Stimulated activated CD4-positive, alpha-beta T cell treated with anti-CD3 and anti-CD28 coated beads, Interleukin-2, amount 100 ng/mL, for 48 hours (primary cell): ENCODE data around the gene IGSF11.
"Not testable (repeated sequence)": the region's sequence is repeated elsewhere in the genome, so short reads cannot be mapped to it uniquely, and the experiment has no call there.

Source experiments
- DNase-seq, 2 donors: peaks; one replicate each; pipeline ENCODE4 v3.0.0-alpha.2; 2020

The IGSF11 gene

DNA sequence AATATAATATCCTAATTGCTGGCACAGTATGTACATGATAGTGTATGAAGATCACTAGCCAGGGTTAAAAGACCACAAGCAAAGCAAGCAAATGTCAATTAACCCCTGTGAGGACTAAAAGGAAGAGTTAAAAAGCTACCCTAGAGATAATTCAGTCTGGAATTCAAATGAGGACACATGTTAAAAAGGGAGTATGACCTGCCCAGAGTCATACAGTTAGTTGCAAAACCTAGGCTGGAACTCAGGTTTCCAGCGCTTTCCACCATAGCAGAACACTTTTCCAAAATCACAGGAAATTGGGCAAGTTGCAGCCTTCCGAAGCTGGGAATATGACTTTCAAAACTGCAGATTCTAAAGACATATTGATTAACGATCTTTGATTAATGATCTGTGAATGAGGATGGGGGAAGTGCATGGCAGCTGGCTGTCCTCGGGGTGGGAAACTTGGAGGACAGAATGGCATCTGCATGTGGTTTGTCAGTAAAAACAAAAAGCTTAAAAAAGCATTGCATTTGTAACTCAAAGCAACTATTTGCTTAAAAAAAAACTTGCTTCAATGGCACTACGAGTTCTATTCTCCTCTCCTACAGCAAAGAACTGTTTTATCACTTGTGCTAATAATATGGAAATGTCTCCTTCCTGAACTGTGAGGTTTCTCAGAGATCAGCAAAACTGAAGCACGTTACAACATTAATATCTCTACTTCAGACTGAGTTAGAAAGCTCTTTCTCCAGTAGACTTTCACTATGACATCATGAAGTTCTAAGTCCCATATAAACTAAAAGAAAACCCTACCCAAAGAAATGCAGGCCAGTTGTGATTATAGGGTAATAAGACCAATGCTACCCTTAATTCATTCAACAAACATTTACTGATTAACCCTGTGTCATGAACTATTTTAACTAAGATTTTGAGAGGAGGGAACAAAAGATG is 46.2 kb downstream of the IGSF11 start:
- no peak for DNase-seq

DNA sequence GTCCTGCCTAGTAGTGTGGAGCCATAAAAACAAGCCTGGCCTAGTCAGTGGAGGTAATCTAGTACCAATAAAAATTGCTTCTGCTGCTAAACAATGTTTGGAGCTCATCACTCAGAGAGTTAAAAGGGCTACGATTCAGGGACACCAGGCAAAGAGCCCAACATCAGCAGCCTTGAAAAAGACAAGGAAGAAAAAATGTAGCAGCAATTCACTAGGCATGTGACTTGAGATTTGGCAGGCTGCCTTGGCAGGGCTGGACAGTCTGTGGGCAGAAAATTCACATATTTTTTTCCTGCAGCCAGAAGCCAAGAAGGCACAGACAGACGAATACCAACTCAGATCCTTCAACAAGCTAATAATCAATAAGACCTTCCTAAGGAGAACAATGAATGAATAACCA is 47.2 kb downstream of the IGSF11 start:
- no peak for DNase-seq

DNA sequence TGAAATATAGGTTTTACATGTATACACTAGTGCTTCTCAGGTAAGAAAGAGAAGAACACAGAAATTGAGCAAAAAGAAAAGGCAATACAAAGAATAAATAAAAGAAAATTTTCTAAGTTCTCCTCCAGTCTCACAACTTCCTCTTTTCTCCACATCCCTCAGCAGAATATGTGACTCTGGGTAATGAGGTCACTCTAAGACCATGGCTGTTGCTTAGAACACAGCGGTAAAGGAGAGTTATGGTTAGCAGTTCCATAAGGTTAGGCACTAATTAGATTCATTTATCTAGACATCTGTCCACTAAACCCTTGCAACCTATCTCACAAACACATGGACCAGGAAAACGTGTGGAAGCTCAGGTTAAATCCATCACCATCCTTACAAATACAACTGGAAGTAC is 47.9 kb downstream of the IGSF11 start:
- no peak for DNase-seq

DNA sequence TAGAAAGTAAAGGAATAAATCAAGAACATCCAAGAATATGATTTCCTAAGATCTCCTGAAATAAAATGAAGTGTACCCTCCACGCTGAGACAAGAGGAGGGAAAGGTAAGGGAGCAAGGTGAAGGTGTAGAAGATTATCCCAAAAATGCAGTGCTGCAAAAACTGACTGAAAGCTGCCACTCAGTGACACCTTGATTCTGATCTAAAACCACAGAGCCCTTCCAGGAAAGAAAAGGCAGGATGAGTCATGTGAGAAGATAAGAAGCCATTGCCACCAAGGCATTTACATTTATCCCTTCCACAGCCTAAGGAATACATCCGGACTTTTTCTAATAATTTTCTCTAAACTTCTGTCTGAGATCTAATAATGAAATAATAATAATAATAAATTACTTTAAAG is 49.9 kb downstream of the IGSF11 start:
- no peak for DNase-seq

DNA sequence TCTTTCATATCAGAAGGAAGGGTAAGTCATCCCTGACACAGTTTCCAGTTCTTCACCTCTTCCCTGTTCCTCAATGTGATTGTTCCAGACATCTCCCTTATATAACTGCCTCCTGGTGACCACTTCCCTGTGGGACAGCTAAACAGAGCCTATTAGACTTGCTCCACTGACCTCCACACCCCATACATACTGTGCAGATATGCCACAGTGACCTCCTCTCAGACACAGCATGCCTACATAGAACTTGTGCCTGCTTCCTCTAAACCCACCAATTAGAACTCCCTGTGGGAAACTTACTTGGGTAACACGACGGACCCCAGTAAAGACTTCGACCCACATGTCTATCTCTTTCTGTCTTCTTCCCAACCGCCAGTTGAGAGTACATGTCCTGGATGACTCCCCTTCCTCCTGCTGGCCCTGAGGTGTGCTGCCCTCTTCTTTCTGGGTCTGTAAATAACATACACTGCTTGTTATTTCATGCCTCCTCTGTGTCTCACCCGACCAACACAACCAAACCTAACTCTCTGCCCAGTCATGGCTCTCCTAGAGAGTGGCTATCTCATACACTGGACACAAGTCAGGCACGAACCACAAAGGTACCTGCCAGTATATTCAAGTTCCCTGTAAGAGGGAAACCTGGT is 53.0 kb downstream of the IGSF11 start:
- no peak for DNase-seq

DNA sequence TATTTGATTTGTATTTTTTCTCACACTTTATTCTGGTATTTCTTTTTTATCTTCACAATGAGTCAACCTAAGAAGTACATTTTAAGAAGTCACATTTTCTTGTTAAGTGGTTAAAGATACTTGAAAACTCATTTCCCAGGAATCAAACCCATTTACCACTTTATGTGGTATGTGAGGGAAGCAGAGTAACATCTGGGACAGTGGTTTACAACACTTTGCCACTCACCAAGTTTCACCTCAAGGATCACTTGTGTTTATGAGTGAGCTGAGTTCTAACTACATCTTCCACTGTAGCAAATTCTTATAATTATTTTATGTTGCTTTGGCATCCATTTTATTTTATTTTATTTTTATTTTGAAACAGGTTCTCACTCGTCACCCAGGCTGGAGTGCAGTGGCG is 53.8 kb downstream of the IGSF11 start:
- no peak for DNase-seq

DNA sequence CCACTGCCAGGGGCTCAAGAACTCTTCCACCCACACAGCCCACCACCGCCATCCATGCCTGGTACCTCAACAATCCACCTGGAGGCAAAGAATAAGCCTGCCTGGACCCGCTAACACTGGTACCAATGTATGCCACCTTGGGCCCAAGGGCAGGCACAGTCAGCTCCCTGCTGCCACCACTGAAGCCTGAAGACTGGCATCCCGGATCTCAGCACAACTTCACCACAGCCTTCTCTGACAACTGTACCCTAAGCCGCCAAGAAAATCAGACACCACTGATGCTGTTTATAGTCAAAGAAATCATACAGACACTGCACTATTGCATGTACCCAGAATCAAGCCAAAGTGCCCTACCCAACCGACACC is 56.3 kb downstream of the IGSF11 start:
- DNase-seq, result no peak

DNA sequence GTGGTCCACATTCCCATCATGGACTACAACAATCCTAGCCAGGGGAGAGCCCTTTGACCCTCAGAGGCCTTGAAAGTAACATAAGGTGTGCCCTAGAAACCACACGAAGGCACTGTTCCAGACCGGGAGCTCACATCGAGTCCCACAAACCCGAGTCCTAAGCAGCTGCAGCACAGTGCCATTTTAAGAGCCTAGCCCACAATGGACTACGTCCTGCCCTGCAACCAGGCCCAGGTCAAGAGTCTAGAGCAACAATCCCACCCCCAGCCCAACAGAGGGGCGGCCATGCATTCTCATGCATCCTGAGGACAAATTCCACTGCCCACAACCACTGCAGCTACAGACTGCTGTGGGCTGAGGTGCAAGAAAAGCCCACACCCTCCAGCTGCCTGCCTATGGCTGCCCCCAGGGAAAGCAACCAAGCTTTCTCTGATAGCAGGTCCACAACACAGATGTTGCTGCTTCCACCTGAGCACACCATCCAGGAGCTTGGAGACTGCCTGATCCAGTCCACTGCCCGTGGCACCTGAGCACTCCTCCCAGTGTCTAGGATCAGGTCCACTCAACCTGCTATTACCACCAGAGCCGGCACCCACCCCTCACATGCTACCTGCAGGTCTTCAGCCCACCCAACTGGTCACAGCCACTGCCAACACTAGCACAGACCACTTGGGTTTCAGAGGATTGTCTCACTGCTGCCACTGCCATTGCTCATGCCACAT is 56.8 kb downstream of the IGSF11 start:
- DNase-seq, result no peak

DNA sequence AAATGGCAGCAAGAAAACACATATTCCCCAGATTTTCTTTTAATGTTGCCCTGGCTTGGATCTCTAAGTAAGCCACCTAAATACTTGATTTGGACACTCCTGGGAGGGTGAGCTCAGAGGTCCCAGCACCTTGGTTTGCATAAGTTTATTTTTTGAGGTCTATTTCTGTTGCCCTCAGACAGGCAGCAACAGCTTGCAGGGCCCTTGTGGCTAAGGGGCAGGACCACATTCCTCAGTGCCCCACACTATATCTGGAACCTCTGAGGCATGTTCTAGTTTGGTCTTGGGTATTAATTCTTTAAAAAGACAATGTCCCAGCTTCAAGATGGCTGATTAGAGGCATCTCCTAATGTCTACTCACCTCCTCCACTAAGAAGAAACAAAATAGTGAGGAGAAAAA is 57.5 kb downstream of the IGSF11 start:
- no peak for DNase-seq

DNA sequence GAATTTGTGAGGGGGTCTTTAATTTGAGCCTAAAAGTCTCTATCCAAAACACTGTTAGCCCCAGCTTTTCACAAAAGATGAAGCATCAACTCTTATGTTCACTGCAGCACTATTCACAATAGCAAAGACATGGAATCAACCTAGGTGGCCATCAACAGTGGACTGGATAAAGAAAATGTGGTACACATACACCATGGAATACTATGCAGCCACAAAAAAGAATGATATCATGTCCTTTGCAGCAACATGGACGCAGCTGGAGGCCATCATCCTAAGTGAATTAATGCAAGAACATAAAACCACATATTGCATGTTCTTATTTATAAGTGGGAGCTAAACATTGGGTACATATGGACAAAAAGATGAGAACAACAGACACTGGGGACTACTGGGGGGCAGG is 59.2 kb downstream of the IGSF11 start:
- not testable (repeated sequence) for DNase-seq

DNA sequence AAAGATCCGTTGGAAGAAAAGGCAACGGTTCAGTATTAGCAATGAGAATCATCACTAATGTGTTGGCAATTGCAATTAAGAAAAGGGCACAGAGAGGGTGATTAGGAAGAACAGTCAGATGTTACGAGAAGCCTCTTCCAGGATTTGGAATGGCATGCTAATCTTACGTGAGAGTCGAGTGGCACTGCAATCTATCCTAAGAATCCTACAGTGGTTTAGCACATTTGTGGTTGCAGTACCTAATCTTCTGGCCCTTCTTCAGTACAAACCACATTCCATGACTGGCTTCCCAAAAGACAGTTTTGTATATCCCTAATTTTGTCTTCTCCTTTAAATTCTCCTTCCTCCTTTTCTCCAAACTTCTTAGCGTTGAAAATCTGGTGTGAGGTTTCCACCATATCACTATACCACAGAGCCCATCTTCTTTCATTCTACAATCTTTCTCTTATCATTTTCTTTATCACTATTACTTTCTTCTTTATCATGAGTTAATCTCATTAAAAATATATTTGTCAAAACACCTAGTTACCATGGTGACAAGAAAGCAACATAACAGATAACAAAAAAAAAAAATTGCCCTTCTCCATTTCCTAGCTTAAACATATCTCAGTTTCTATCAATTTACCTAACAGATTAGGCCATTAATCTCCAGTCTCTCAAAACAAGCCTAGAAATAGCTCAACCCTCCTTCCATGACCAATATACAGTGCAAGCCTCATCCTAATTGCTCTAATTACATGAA is 60.1 kb downstream of the IGSF11 start:
- DNase-seq, result no peak

DNA sequence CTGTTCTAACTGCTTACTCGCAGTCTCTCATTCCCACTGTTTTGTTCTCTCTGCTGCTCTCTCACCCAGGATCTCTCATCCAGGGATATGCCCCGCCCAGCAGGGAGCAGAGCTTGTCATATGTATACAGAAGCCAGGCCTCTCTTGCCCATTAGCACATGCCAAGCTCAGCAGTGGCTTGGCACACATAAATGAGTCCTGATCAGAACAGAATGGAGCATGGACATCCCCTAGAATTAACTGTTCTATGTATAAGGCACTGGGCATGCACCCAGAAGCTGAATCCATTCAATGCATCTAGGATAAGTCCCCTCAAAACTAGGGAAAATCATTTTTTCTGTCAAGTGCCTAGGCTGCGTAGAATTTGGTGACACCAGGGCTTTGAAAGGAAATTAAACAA is 61.6 kb downstream of the IGSF11 start:
- no peak for DNase-seq

DNA sequence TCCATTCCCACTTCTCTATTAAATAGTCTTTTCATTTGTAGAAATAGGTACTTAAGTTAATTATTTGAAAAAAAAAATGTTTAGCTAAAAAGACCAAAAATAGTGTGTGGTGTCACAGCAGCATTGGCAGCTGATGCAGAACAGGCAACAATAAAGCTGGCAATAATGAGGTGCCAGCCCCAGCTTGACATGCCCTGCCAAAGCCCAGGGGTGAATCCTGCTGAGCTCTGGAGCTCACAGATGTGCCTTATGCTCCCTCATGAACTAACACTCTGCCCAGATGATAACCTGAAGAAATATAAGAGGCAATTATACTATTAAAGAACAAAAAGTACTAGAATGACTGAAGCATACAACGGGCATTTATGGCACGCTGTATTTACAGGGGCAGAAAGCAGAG is 63.8 kb downstream of the IGSF11 start:
- DNase-seq, result no peak

DNA sequence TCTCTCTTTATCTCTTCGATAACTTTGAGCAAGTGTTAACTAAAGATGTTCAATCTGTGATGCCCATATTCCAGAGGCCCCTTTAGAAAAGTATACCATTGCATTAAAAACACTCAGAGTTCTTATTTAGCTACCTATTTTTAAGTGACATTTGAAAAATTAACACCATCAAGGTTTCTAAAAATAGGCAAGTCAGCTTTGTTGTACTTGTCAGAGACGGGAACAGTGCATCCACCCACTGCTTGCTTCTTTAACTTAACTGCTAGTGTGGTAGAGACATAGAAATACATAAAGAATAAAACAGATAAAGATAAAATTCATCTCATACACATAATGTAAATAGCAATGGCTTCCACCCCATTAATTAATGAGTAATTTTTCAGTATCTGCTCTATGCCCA is 66.0 kb downstream of the IGSF11 start:
- no peak for DNase-seq

DNA sequence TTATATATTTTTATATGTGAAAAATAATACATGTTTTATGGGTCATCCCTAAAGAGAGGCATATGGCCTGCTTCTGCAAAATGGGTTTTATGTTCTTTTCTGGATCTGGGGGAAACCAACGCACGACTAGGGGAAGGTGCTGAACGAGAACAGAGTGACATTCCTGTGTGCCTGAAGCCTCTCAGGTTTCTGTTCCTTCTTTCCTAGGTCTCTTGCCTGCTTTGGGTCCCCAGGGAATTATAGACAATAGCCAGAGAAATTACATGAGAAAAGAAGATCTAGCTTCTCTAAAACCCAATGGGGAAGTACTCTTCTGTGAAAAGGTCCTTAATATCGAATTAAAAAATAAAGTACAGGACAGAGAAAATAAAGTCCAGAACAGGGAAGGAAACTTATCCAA is 66.5 kb downstream of the IGSF11 start:
- no peak for DNase-seq

DNA sequence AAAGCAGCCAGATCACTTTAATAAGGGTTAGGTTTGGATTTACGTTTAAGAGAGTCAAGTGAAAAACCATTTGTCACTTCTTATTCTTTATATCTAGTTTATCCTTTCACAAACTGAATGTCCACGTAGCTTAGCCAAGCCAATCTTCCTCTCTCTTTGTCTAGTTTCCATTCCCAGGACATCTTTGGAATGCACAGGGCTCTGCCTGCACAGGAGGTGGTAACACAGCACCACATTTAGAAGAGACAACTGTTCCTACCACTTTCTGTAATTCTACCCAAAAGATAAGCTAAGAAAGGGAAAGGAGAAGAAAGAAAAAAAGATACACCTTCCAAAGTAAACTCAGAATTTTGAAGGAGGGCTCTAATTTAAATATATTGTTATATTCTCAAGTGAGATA is 67.9 kb downstream of the IGSF11 start:
- DNase-seq, result no peak

DNA sequence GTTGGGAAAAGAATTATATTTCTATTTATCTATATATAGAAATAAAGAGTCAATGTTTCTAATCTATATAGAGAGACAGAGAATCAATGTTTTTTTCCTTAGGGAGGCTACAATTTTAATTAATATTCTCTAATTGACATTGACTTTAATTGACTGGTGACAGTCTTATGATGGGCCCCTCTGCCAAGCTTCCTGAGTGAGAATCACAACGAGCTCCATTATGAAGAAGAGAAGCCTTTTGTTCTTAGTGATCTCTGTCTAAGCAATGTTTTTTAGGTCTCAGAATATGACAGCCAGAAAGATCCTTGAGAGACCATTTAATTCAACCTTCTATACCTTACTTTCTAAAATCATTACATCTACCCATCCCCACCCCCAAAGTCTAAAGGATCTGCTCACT is 70.9 kb downstream of the IGSF11 start:
- DNase-seq, result no peak

DNA sequence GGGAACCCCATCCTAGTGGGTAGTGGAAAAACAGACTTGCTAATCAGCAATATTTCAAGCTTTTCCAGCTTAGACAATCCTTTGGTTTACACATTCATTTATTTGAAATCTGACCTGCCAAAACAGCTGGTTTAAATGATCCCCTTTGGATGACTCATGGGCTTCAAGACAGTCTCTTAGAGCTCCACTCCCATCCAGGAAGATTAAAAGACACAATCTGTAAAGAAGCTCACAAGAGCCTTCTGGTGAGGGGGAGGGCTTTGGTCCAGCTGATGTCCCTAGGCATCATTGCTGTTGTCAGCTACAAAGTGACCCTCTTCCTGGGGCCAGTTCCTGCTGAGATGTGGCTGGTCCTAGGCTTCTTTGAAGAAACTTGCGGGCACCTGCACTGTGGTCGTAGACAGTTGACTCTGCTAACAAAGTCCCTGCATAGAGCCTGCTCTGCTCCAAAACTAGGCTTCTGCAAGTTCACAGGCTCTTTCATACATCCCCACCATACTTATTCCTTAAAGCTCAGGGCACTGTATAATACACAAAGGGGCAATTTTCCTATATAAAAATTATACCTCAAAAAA is 73.7 kb downstream of the IGSF11 start:
- DNase-seq, result no peak

DNA sequence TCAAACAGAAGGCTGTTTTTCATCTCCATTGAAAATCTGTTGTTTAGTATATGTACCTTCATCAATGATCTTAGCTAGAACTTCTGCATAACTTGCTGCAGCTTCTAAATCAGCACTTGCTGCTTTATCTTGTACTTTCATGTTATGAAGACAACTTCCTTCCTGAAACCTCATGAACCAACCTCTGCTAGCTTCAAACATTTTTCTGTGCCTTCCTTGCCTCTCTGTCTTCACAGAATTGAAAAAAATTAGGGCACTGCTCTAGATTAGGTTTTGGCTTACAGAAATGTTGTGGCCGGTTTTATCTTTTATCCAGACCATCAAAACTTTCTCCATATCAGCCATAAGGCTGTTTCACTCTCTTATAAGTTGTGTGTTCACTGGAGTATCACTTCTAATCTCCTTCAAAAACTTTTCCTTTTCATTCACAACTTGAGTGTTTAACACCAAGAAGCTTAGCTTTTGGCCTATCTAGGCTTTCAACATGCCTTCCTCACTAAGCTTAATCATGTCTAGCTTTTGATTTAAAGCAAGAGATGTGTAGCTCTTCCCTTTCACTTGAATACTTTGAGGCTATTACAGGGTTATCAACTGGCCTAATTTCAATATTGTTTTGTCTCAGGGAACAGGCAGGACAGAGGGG is 78.6 kb downstream of the IGSF11 start:
- DNase-seq, result no peak

DNA sequence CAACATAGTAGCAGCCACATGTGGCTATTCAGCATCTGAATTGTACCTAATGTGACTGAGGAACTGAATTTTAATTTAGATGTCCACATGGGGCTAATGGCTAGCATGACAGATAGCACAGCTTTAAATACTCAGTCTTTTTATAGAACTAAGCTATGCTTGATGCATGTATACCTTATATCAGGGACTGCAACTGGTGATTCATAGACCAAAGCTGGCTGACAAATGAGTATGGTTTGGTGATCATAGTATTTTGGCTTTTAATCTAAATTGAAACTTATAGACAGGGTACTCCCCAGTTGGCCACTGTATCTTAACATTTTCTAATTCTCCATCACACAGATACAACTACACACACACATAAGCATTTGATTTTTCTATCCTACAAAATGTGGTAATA is 83.6 kb downstream of the IGSF11 start:
- DNase-seq, result no peak

DNA sequence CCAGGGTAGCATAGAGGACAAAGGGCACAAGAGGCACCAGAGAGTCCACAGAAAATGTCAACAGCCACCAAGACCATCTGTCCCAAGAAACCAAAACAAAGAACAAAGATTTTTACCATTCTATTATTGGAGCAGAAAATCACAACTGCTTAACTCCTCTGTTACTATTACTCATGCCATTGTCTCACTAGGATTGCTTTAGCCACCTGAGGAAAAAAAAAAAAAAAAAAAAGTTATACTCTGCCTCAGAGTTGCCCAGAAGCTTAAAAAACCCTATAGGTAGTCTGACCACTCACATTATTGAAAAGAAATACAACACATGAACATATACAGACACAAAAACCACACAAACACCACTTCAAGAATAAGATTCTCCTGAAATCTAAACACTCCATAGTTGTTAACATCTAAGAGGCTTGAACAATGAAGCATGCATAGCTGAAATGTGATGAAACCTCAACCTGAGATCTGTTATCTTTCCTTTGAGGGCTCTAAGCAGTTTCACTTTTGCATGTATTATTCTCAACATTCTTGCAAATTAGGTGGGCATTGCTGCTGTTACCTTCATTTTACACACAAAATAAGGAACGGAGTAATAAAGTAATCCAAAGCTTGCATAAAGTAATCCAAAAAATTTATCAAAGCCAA is 85.4 kb downstream of the IGSF11 start:
- no peak for DNase-seq

DNA sequence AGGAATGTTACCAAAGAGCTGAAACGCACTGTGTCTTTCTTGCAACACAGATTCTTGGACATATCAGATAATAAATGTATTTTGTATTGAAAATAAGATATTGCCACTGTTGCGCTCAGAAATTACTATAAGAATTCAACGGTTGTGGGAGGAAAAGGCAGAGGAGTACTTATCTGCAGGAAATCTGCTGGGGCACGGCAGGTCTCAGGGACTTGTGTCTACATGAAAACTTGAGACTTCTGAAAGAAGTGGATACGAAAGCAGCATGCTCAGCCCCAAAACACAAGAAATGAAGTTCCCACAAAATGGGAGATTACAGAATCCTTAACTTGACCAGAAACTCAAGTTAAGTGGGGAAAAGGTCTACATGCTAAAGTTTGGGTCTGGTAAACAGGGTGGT is 86.5 kb downstream of the IGSF11 start:
- no peak for DNase-seq
